Measurements from ENCODE around the gene SLC1A2. TPM values are rescaled to one million over a fixed set of nuclear protein-coding genes. Genes with fewer than 3 reads are reported as not detected.

The SLC1A2 gene
- total and polyA plus RNA-seq, 2 experiments from 2014 or later, result 0.70 to 2.8 TPM

- TF ChIP-seq ZNF331 (CRISPR knock-in tag; IDR thresholded peaks at IDR 0.05; ENCODE audit: low read depth), result no peak
- no peak for TF ChIP-seq ZNF114 (CRISPR knock-in tag; IDR thresholded peaks at IDR 0.05)
These were observed 64.1 kb downstream of the SLC1A2 start (continued) for GRCh38 chr11:35355102-35355749.

GRCh38 chr11:35354644-35355043 lies 64.7 kb downstream of the SLC1A2 start:
- Mint-ChIP-seq H3K4me3 (no peak overlapping the region), H3K36me3 (ENCODE audit: low read depth) (no peaks in the 10 kb centered on the region), H3K9me3 (no peaks in the 10 kb centered on the region), H3K27ac (no peak overlapping the region), H3K4me1 (no peaks in the 10 kb centered on the region), H3K27me3 (ENCODE audit: insufficient read depth, low read depth, poor library complexity) (peaks cover 1% of the 10 kb centered on the region)
- DNase-seq (ENCODE audit: low spot score), result no peak
- H3K4me3 ChIP-seq, result no peak overlapping the region
- H3K27ac ChIP-seq (ENCODE audit: low read depth), result no peak overlapping the region
- no peaks in the 10 kb centered on the region for H3K4me1 ChIP-seq (ENCODE audit: insufficient read depth)
- H4K20me1 ChIP-seq (replicated peaks; ENCODE audit: insufficient read depth), result no peaks in the 10 kb centered on the region
- TF ChIP-seq EZH2phosphoT487 (IDR thresholded peaks at IDR 0.05; ENCODE audit: unreplicated experiment) (no peak), ZNF114 (CRISPR knock-in tag; IDR thresholded peaks at IDR 0.05) (no peak), JUNB (IDR thresholded peaks at IDR 0.05; ENCODE audit: unreplicated experiment) (no peak), ZNF331 (CRISPR knock-in tag; IDR thresholded peaks at IDR 0.05; ENCODE audit: low read depth) (no peak), ETS1 (IDR thresholded peaks at IDR 0.05) (no peak), ZNF462 (CRISPR knock-in tag; IDR thresholded peaks at IDR 0.05) (no peak), REST (IDR thresholded peaks at IDR 0.05; ENCODE audit: unreplicated experiment) (no peak), NANOG (IDR thresholded peaks at IDR 0.05; ENCODE audit: borderline replicate concordance) (no peak), EZH2 (IDR thresholded peaks at IDR 0.05; ENCODE audit: low read depth, unreplicated experiment) (no peak), CTCF (conservative IDR thresholded peaks at IDR 0.05; ENCODE audit: low read depth in 2 of 2) (no peak), POLR2AphosphoS5 (IDR thresholded peaks at IDR 0.05; ENCODE audit: low read depth) (no peak), STAT1 (IDR thresholded peaks at IDR 0.05; ENCODE audit: unreplicated experiment) (no peak), CREB1 (CRISPR knock-in tag; IDR thresholded peaks at IDR 0.05; ENCODE audit: low read depth) (no peak)
- H3K27me3 ChIP-seq (ENCODE audit: insufficient read depth), result peaks cover 15% of the 10 kb centered on the region
- H3F3A ChIP-seq (replicated peaks; ENCODE audit: low read depth), result no peaks in the 10 kb centered on the region
- H3K79me2 ChIP-seq (replicated peaks; ENCODE audit: insufficient read depth), result no peaks in the 10 kb centered on the region
- no peak for ATAC-seq
- H3K36me3 ChIP-seq (ENCODE audit: insufficient read depth), result no peaks in the 10 kb centered on the region
- H3K4me2 ChIP-seq, result no peak overlapping the region
- no peaks in the 10 kb centered on the region for H3K9me2 ChIP-seq (ENCODE audit: insufficient read depth)
- no peak overlapping the region for H2AFZ ChIP-seq

Measured in GM23338 (cell line).